K562 (cell line): ENCODE measurements around the gene CARS2. TPM values are rescaled to one million over a fixed set of nuclear protein-coding genes. Genes with fewer than 3 reads are reported as not detected.
A peak's percentile ranks its signal among the peaks of the same experiment; 100 is the strongest.

Experiments used
- ATF1 ChIP-seq, 2 experiments: fragments of 450-650 bp in 1 of 2; IDR thresholded peaks; 2 replicates each; pipeline ENCODE4 v1.6.1; 2016; ENCODE audit warnings: missing compliant biosample characterization in 1 of 2, missing genetic modification characterization in 1 of 2
- BRD4 ChIP-seq: fragments of 200-600 bp; sonication (generic); IDR thresholded peaks from 2 replicates; pipeline ENCODE4 v1.6.1; 2017; ENCODE audit warnings: inconsistent platforms
- CGGBP1 ChIP-seq: fragments of 250-450 bp; sonication (Bioruptor Pico); IDR thresholded peaks from 2 replicates; pipeline ENCODE4 v1.9.0; 2021; ENCODE audit warnings: mild to moderate bottlenecking
- CREB3L1 ChIP-seq: fragments of 450-650 bp; IDR thresholded peaks from 2 replicates; pipeline ENCODE4 v1.6.1; 2014; ENCODE audit warnings: low read depth, mild to moderate bottlenecking, moderate library complexity, borderline replicate concordance
- ELF4 ChIP-seq: fragments of 450-650 bp; formaldehyde crosslinking; IDR thresholded peaks from 2 replicates; pipeline ENCODE4 v1.4.0; 2022; ENCODE audit warnings: missing genetic modification characterization
- GABPA ChIP-seq: fragments of 200-800 bp; sonication (Bioruptor generic); conservative IDR thresholded peaks from 2 replicates; pipeline ENCODE4 v1.6.1; 2016; ENCODE audit warnings: low read depth, missing genetic modification characterization, missing compliant biosample characterization
- JUND ChIP-seq, 2 experiments: IDR thresholded peaks; 2 replicates in 1 of 2; 3 replicates in 1 of 2; pipeline ENCODE4 v1.6.1; 2011; ENCODE audit warnings: borderline replicate concordance in 2 of 2, low read depth in 2 of 2, low read length in 2 of 2, improper control_type of control experiment in 1 of 2, missing biosample characterization in 1 of 2, missing genetic modification characterization in 1 of 2, missing genetic modification reagents in 1 of 2
- KLF6 ChIP-seq: fragments of 250-450 bp; sonication (Bioruptor Pico); IDR thresholded peaks from 2 replicates; pipeline ENCODE4 v1.4.0; 2020; ENCODE audit warnings: mild to moderate bottlenecking, moderate library complexity, borderline replicate concordance
- MXI1 ChIP-seq: IDR thresholded peaks from 2 replicates; pipeline ENCODE4 v1.6.1; 2011; ENCODE audit warnings: low read depth, mild to moderate bottlenecking, improper control_type of control experiment, low read length
- NR2C1 ChIP-seq, 2 experiments: fragments of 450-650 bp; IDR thresholded peaks; 2 replicates each; pipeline ENCODE4 v1.6.1; 2017; ENCODE audit warnings: mild to moderate bottlenecking in 2 of 2, antibody characterized with exemption in 1 of 2, inconsistent platforms in 1 of 2, missing compliant biosample characterization in 1 of 2, missing genetic modification characterization in 1 of 2
- PCBP1 ChIP-seq: fragments of 200-400 bp; formaldehyde crosslinking; IDR thresholded peaks from 2 replicates; pipeline ENCODE4 v1.6.1; 2018; ENCODE audit warnings: mild to moderate bottlenecking, low read depth, low read length; ENCODE audit not compliant: poor library complexity, severe bottlenecking
- POLR2AphosphoS5 ChIP-seq: IDR thresholded peaks from 2 replicates; pipeline ENCODE4 v1.6.1; 2011; ENCODE audit warnings: mild to moderate bottlenecking, low read depth, low read length, moderate library complexity; ENCODE audit not compliant: control insufficient read depth, insufficient read depth
- PRDM10 ChIP-seq: fragments of 450-650 bp; IDR thresholded peaks from 2 replicates; pipeline ENCODE4 v1.6.1; 2018; ENCODE audit not compliant: partially characterized antibody
- RBM14 ChIP-seq: fragments of 200-400 bp; formaldehyde crosslinking; IDR thresholded peaks from 2 replicates; pipeline ENCODE4 v1.6.1; 2018; ENCODE audit warnings: low read depth, mild to moderate bottlenecking, low read length, moderate library complexity, borderline replicate concordance; ENCODE audit not compliant: insufficient read depth
- RBM34 ChIP-seq: fragments of 200-400 bp; formaldehyde crosslinking; IDR thresholded peaks from 2 replicates; pipeline ENCODE4 v1.6.1; 2018; ENCODE audit warnings: low read length, borderline replicate concordance; ENCODE audit not compliant: insufficient read depth
- TAF15 ChIP-seq: fragments of 200-400 bp; formaldehyde crosslinking; IDR thresholded peaks from 2 replicates; pipeline ENCODE4 v1.6.1; 2017; ENCODE audit warnings: mild to moderate bottlenecking, low read depth, low read length, moderate library complexity
- TCF7L2 ChIP-seq: fragments of 150-350 bp; IDR thresholded peaks from 2 replicates; pipeline ENCODE4 v1.6.1; 2016; ENCODE audit warnings: low read depth, mild to moderate bottlenecking, low read length, moderate library complexity
- ZNF764 ChIP-seq: fragments of 250-450 bp; sonication (Bioruptor Pico); IDR thresholded peaks from 2 replicates; pipeline ENCODE4 v1.4.0; 2020; ENCODE audit warnings: low read depth, mild to moderate bottlenecking, moderate library complexity
- polyA plus RNA-seq, 8 experiments: library from polyadenylated mRNA; depleted of rRNA in 4 of 8; stranded (reverse) in 5 of 8; unstranded in 3 of 8; fragments of >200 nt; fragmentation: Nextera tagmentation in 2 of 8; fragmentation: Illumina TruSeq in 1 of 8; extraction: Ambion mirVana in 2 of 8; extraction: Trizol in 1 of 8; gene quantifications; 2 replicates each; pipeline versions ENCODE4 v1.2.1 to v1.2.3, GENCODE V29; 2011 to 2014; ENCODE audit warnings: inconsistent platforms in 1 of 8, missing spikeins in 1 of 8
- total RNA-seq, 7 experiments: library from RNA; depleted of rRNA in 6 of 7; stranded (reverse); fragments of >200 nt in 6 of 7; fragmentation: Illumina TruSeq in 2 of 7; extraction: Trizol in 2 of 7; gene quantifications; 2 replicates each; pipeline versions ENCODE4 v1.2.1 to v1.2.3, GENCODE V29; 2011 to 2021; ENCODE audit warnings: low replicate concordance in 1 of 7
- TF ChIP-seq, protein P1 (sequence below): sonication (generic); formaldehyde crosslinking; IDR thresholded peaks from 2 replicates; pipeline ENCODE4 v1.8.0; 2022; ENCODE audit warnings: missing genetic modification reagents, mild to moderate bottlenecking, moderate library complexity, borderline replicate concordance

The CARS2 gene
- total and polyA plus RNA-seq, 9 of the 15 experiments (the other 6 are each of a cell fraction or from before 2014, with no cell fraction given) = 1.7 to 37.4 (median 30.5) TPM

- no peak for TF ChIP-seq TCF7L2
- no peak for TF ChIP-seq NR2C1 (IDR thresholded peaks at IDR 0.05)
- TF ChIP-seq NR2C1 (tag; IDR thresholded peaks at IDR 0.05) = no peak
- no peak for TF ChIP-seq TAF15
- no peak for TF ChIP-seq RBM34
- peak; percentile 18; the same call in 1 of the 2 replicates for TF ChIP-seq CREB3L1
- TF ChIP-seq PCBP1 = peak; percentile 55
- peak; percentile 30 for TF ChIP-seq PRDM10
- peak; percentile 43; the same call in 1 of the 2 replicates for TF ChIP-seq BRD4
- TF ChIP-seq GABPA (tag) = peak; percentile 94
- TF ChIP-seq KLF6 (CRISPR knock-in tag) = no peak
- TF ChIP-seq ZNF764 (CRISPR knock-in tag) = peak; percentile 93
- TF ChIP-seq RBM14 = 0 out of 2 replicates have a peak, but pooled peaks have one; percentile 19
- TF ChIP-seq, protein P1, sequence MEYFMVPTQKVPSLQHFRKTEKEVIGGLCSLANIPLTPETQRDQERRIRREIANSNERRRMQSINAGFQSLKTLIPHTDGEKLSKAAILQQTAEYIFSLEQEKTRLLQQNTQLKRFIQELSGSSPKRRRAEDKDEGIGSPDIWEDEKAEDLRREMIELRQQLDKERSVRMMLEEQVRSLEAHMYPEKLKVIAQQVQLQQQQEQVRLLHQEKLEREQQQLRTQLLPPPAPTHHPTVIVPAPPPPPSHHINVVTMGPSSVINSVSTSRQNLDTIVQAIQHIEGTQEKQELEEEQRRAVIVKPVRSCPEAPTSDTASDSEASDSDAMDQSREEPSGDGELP (CRISPR knock-in tag) = peak; percentile 76
- 0 out of 2 replicates have a peak, but pooled peaks have one; percentile 13 for TF ChIP-seq JUND (IDR thresholded peaks at IDR 0.05; ENCODE audit: borderline replicate concordance, low read depth, low read length)
- no peak for TF ChIP-seq JUND (tag; IDR thresholded peaks at IDR 0.05; ENCODE audit: borderline replicate concordance, low read depth, low read length)
- no peak for TF ChIP-seq ELF4
- TF ChIP-seq ATF1 (CRISPR knock-in tag; IDR thresholded peaks at IDR 0.05) = no peak
- peak; percentile 79 for TF ChIP-seq ATF1 (tag; IDR thresholded peaks at IDR 0.05)
- TF ChIP-seq CGGBP1 (CRISPR knock-in tag) = no peak
- TF ChIP-seq POLR2AphosphoS5 = 0 out of 2 replicates have a peak, but pooled peaks have one; percentile 42
- no peak for TF ChIP-seq MXI1
These were observed 90.4 kb downstream of the CARS2 start, which contains the start of gene NAXD (continued) for GRCh38 chr13:110615322-110616102.
